ENCODE measurements around the gene MRPL24.
A peak's percentile ranks its signal among the peaks of the same experiment; 100 is the strongest.

Gene MRPL24

DNA sequence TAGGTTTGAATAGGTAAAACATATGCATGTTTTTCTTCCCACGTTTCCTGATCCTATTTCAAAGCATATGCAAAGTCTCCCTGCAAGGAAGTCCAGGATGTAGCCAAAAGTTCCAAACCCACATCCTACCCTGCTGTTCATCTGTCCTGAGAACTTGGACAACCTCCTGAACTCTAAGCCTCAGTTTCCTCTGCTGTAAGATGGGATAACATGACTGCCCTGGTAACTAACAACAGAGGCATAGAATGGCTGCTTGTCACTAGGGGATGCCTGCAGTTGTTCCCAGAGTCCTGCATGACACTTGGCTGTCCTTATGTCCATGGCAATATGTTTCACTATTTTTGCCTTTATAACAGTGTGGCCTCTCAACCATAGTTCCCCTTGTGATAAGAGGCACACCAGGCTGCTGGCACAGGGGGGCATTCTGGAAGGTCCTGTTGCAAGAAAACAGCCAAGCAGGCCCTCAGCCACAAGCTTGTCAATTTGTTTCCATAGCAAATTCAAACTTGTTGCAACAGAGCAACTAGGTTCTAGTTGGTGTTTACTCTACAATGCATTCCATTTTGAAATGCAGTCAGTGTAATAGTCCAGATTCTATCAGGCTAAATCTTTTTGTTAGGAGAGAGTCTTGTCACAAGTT is 12.1 kb upstream of the MRPL24 start:
- H3K36me3 Mint-ChIP-seq (ENCODE audit: insufficient read depth), result peaks cover 29% of the 10 kb centered on the region
- ATAC-seq (replicated peaks) (no peak), DNase-seq (no peak)
- peaks cover 30 to 34% of the 10 kb centered on the region in 2 donors for H3K4me1 Mint-ChIP-seq (ENCODE audit: low read depth in 2 of 2)
- H3K27ac Mint-ChIP-seq, result peak overlapping the region; percentile 83 to 98
- H3K4me3 Mint-ChIP-seq, result peak overlapping the region; percentile 83 to 91
- no peaks in the 10 kb centered on the region for H3K27me3 Mint-ChIP-seq
- H3K9me3 Mint-ChIP-seq, result no peaks in the 10 kb centered on the region

DNA sequence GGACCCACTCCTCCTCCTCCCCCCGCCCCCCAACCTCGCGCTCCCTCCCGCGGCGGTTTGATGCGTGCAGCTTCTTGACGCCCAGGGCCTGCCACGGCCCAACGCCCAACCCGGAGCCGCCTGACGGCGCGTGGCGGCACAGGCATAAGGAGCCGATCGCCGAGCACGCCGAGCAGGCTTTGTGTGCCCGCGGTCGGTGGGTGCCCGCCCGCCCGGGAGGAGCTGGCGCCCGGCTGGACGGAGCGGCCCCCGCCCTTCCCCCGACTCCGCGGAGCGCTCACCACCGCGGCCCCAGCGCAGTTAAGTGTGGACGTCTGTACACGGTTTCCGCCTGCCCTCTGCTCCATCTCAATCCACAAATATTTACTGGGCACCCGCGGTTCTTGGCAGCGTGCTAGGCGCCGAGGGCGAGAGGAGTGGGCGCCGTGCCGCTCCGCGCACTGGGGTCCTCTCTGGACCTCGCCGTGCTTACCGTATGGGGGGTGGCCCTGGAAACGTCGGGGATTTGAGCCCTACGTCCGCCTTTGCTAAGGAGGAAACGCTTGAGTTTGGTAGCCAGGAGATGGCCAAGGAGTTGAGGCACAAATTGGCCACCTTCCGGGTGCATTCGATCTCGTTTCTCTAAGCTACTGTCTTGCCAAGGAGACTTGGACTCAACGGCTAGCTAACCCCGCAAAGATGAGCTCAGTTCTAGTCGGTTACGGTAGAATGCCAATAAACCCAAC is 11.0 kb upstream of the MRPL24 start:
- H3K4me1 Mint-ChIP-seq (ENCODE audit: low read depth in 2 of 2), result peaks cover 38 to 43% of the 10 kb centered on the region in 2 donors
- H3K4me3 Mint-ChIP-seq, result peak overlapping the region; percentile 83 to 91
- peak overlapping the region; percentile 83 to 98 for H3K27ac Mint-ChIP-seq
- peaks cover 33% of the 10 kb centered on the region for H3K36me3 Mint-ChIP-seq (ENCODE audit: insufficient read depth)
- ATAC-seq (replicated peaks) (peak; percentile 79), DNase-seq (peak; percentile 86 to 89 (median 88))
- H3K27me3 Mint-ChIP-seq, result no peaks in the 10 kb centered on the region
- no peaks in the 10 kb centered on the region for H3K9me3 Mint-ChIP-seq

DNA sequence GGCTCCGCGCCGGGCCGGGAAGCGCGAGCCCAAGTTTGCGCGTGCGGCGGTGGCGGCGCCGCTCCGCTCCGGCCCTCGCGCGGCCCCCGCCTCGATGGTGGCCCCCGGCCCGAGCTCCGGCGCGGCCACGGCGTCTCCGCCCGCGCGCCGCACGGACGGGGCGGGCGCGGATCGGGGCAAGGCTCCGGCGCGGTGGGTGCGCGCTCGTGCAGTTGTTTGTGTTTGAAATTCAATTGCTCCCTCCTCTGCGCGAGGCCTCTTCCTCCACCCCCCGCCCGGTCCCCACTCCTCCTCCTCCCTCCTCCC is 10.5 kb upstream of the MRPL24 start, which contains the start of gene HDGF:
Gene HDGF, minus strand, starts transcription at position 225 of the 306 bp plus-strand sequence. CDS start 246 bp downstream, outside the sequence.
- peaks cover 33% of the 10 kb centered on the region for H3K36me3 Mint-ChIP-seq (ENCODE audit: insufficient read depth)
- ATAC-seq (replicated peaks) (no peak), DNase-seq (no peak)
- peak within 1 kb of the TSS; percentile 97 to 98 for H3K27ac Mint-ChIP-seq
- H3K9me3 Mint-ChIP-seq, result no peaks in the 10 kb centered on the region
- peaks cover 40 to 46% of the 10 kb centered on the region in 2 donors for H3K4me1 Mint-ChIP-seq (ENCODE audit: low read depth in 2 of 2)
- H3K4me3 Mint-ChIP-seq, result peak within 1 kb of the TSS; percentile 83 to 91
- no peaks in the 10 kb centered on the region for H3K27me3 Mint-ChIP-seq

DNA sequence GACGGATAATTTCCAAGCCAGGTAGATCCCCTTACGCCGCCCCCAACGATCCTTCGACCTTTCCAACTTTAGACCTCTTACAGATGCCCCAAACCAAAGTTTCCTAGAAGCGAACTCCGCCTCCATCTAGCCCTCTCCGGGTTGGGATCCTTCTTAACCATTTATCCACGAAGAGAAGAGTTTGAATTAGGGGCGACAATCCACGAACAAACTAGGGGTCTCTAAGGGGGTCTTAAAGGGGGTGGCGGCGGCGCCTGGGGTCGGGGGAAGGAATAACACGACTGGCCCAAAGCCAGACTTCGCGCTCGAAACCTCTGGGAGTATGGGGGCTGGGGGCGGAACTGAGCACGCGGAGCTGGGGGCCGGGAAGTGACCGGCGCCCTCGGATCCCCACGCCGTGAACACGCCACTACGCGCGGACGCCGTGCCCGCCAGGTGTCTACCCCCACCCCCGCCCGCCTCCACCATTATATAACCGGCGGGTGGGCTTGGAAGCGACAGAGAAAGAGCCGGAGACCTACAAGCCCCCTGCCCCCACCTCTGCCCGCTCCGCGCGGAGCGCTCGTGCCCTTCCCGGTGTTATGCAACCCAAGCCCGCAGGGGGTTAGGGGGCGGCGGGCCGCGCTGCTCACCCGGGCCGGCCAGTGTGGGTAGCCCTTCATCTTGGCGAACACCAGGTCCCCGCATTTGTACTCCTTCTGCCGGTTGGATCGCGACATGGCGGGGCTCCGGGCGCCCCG is 10.0 kb upstream of the MRPL24 start:
- H3K36me3 Mint-ChIP-seq (ENCODE audit: insufficient read depth), result peaks cover 33% of the 10 kb centered on the region
- peak overlapping the region; percentile 97 to 98 for H3K27ac Mint-ChIP-seq
- H3K27me3 Mint-ChIP-seq, result no peaks in the 10 kb centered on the region
- H3K4me3 Mint-ChIP-seq, result peak overlapping the region; percentile 83 to 91
- ATAC-seq (replicated peaks), result peak; percentile 22
- H3K9me3 Mint-ChIP-seq, result no peaks in the 10 kb centered on the region
- peak in 2 of 3 experiments; percentile 28 to 35 for DNase-seq
- H3K4me1 Mint-ChIP-seq (ENCODE audit: low read depth in 2 of 2), result peaks cover 45 to 51% of the 10 kb centered on the region in 2 donors

DNA sequence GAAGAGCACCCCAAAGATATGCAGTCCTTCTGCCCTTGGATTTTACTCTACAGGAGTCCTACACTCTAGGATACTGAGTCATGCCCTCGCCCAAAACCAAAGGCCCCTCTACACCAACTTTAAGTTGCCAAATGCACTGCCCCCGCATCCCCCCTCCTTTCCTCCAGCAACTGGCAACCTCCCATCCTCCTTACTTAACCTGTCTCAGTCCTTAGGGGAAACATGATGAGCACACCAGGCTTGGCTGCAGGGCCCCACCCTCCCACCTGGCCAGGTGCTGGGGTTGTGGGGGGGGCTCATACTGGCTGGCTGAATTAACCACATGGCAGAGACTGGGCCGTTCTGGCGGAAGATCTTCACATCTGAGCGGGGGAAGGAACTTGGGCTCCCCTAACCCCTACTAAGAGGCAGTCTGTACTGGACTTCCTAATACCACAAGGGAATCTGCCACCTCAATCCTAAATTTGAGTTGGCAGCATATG is 9.3 kb upstream of the MRPL24 start:
- H3K4me3 Mint-ChIP-seq, result peak overlapping the region; percentile 83 to 91
- no peaks in the 10 kb centered on the region for H3K27me3 Mint-ChIP-seq
- H3K27ac Mint-ChIP-seq, result peak overlapping the region; percentile 97 to 98
- no peak for ATAC-seq (replicated peaks)
- H3K36me3 Mint-ChIP-seq (ENCODE audit: insufficient read depth), result peaks cover 36% of the 10 kb centered on the region
- H3K9me3 Mint-ChIP-seq, result no peaks in the 10 kb centered on the region
- H3K4me1 Mint-ChIP-seq (ENCODE audit: low read depth in 2 of 2), result peaks cover 51 to 56% of the 10 kb centered on the region in 2 donors
- DNase-seq, result peak in 1 of 3 experiments; percentile 16

DNA sequence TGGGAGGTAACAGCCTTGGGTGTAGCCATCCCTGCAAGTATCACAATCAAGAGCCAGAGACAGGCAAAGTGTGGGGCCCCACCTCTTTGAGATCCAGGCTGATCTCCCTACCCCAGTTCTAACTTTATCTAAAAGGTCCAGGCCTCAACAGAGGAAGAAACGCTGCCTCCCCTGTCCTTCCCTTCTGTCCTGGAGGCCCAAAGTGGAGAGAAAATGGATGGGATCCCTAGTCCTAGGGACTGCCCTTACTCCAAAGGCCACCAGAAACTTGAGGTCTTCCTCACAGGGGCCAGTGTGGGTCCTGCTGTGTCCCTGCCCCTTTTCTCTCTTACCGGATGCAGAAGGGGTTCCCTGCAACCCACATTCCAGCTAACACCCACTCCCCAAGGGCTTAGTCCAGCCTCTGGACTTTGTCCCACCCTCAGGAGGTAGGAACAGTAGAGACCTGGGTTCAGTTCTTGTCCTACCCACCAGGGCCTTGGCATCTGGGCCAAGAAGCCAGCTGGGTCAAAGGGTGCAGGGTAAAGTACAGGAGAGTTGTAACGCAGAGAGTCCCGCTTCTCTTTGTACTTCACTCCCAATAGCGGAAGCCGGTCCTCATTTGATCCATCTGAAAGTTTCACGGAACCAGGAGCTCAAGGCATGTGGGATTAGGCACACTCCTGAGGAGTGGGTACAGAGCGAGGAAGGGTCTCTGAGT is 8.7 kb upstream of the MRPL24 start:
- H3K27me3 Mint-ChIP-seq, result no peaks in the 10 kb centered on the region
- H3K4me3 Mint-ChIP-seq, result peak overlapping the region; percentile 83 to 91
- peak overlapping the region; percentile 97 to 98 for H3K27ac Mint-ChIP-seq
- H3K36me3 Mint-ChIP-seq (ENCODE audit: insufficient read depth), result peaks cover 41% of the 10 kb centered on the region
- H3K9me3 Mint-ChIP-seq, result no peaks in the 10 kb centered on the region
- DNase-seq, result no peak
- ATAC-seq (replicated peaks), result no peak
- peaks cover 55 to 56% of the 10 kb centered on the region in 2 donors for H3K4me1 Mint-ChIP-seq (ENCODE audit: low read depth in 2 of 2)

DNA sequence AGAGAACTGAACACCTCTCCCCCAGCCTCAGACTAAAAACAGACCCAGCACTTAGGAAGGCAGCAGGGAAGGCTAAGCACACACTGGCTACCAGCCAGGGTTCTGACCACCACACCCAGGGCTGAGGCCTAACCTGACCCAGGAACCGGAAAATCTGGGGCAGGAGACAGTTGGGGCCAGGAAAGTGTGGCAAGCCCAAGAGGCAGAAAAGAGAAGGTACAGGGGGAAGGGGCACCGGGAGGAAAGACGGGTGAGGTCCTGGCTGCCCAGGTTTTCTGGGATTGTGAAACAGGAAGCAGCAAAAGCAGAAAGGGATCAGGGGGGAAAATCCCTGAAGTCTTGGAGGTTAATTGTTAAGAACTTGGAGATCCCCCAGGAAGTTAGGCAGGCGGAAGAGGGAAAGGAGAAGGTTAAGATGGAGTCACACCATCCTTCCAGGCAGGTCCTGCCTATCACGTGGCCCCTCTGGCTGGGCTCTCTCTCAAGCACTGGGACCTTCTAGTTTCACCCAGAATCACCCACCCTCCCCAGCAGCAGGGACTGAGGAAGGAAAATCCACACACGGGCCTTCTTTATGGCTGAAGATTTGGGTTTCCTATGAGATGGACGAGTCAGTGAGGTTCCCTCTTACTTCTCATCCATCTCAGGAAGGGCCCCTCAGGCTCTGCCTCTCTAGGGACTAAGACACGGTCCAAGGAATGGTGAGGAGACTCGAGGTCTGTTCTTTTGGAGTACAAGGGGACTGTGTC is 8.0 kb upstream of the MRPL24 start:
- H3K27ac Mint-ChIP-seq, result peak overlapping the region; percentile 97 to 98
- peaks cover 46% of the 10 kb centered on the region for H3K36me3 Mint-ChIP-seq (ENCODE audit: insufficient read depth)
- ATAC-seq (replicated peaks) (no peak), DNase-seq (no peak)
- no peaks in the 10 kb centered on the region for H3K27me3 Mint-ChIP-seq
- no peaks in the 10 kb centered on the region for H3K9me3 Mint-ChIP-seq
- peaks cover 55 to 57% of the 10 kb centered on the region in 2 donors for H3K4me1 Mint-ChIP-seq (ENCODE audit: low read depth in 2 of 2)
- peak overlapping the region; percentile 83 to 91 for H3K4me3 Mint-ChIP-seq

DNA sequence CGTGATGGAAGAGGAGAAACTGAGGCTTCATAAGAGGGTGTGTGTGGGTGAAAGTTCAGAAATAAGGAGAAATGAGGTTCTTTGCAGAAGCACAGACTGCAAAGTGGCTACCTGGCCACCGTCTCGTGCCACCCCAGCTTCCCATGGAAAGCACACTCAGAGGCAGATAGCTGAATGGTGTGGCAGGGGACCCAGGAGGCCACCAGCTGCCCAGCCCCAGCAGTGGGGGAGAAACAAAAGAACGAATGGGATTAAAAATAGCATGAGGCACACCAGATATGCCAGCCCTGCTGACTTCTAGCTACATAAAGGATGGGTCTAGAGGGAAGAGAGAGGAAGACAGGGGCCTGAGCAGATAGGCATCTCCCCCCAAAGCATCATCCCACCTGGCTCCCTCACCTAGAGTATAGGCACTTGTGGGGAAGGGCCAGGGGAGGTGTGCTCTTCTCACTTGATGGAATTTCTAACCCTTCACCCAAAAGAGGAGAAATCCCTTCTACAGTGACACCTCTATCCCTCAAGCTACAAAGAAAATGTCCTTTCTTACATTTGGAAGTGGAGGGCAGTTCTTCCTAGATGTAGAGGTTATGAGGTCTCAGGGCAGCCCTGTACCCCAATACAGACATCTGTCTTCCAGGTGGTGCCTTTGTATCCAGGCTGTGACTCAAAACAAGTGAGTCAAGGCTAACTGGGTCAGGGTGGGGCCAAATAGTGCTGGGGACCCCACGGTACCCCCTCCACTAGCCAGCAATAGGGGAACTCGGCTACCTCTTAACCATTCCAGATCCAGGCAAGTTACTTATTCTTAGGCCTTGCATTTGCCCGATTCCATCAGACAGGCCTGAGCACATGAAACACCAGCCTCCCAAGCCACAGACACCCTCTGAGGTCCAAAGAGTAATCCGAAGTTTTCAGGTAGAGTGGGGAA is 7.1 kb upstream of the MRPL24 start:
- Mint-ChIP-seq H3K27ac (peak overlapping the region; percentile 97 to 98), H3K27me3 (no peaks in the 10 kb centered on the region), H3K36me3 (ENCODE audit: insufficient read depth) (peaks cover 51% of the 10 kb centered on the region), H3K4me3 (peak overlapping the region; percentile 83 to 91), H3K4me1 (ENCODE audit: low read depth in 2 of 2) (peaks cover 53 to 57% of the 10 kb centered on the region in 2 donors), H3K9me3 (no peaks in the 10 kb centered on the region)
- ATAC-seq (replicated peaks) (no peak), DNase-seq (no peak)

DNA sequence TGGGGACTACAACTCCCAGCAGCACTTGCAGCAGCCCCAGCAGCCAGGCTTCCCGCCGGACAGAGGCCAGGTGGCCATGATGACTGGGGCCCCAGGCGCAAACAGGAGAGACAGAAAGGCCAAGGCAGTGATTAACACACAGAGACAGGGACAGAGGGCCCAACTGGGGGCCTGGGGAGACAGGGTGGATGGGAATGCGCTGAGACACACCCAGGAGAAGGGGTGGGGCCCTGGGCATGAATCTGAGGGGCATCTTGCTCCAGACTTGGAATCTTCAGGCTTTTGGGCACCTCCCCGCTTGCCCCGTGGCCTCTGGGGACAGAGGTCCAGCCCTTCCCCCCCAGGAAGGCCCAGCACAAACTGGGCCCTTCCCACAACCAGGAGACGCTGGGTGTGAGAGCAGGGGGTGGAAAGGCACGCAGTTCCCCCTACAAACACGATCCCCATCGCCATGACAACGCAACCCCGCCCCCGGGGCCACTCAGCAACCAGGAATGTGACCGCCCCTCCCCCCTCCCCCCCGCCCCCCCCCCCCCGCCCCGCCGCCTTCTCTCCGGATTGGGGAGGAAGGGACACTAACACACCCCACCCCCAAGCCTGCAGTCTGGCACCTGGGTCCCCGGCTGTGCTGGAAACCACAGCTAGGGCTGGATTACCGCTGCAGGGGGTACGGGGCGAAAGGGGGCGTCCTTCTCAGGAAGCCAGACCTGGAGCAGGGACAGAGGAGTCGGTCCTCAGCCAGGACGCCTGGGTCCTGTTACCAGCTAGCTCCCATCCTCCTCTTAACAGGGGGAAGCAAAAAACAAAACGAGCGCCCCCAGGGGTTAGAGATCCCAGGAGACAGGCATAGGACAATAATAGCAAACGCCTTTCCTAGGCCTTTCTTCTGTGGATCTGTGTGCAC is 6.1 kb upstream of the MRPL24 start:
- Mint-ChIP-seq H3K27me3 (no peaks in the 10 kb centered on the region), H3K9me3 (no peaks in the 10 kb centered on the region), H3K4me3 (peak overlapping the region; percentile 83 to 91), H3K27ac (peak overlapping the region; percentile 97 to 98), H3K36me3 (ENCODE audit: insufficient read depth) (peaks cover 54% of the 10 kb centered on the region), H3K4me1 (ENCODE audit: low read depth in 2 of 2) (peaks cover 51 to 54% of the 10 kb centered on the region in 2 donors)
- ATAC-seq (replicated peaks) (peak; percentile 32), DNase-seq (peak; percentile 59 to 78 (median 69))

DNA sequence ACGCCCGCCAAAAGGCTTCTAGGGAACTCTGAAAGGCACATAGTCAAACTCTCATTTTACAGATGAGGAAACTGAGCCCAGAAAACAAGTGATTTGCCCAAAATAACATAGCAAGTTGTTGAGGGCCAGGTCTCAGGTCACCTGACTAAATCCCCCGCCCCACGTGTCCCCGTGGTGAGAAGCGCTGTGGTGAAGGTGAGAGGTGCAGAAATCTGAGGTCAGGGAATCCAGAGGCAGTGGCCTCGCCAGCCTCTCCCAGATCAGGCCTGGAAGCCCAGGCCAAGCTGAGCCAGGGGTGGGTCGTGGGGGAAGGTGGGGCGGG is 5.5 kb upstream of the MRPL24 start:
- Mint-ChIP-seq H3K27me3 (no peaks in the 10 kb centered on the region), H3K9me3 (peaks cover 0 to under 1% of the 10 kb centered on the region in 2 donors), H3K4me1 (ENCODE audit: low read depth in 2 of 2) (peaks cover 54 to 59% of the 10 kb centered on the region in 2 donors), H3K4me3 (peak overlapping the region; percentile 83 to 91), H3K27ac (peak overlapping the region; percentile 97 to 98), H3K36me3 (ENCODE audit: insufficient read depth) (peaks cover 51% of the 10 kb centered on the region)
- DNase-seq, result peak in 2 of 3 experiments; percentile 18 to 35
- ATAC-seq (replicated peaks), result no peak

DNA sequence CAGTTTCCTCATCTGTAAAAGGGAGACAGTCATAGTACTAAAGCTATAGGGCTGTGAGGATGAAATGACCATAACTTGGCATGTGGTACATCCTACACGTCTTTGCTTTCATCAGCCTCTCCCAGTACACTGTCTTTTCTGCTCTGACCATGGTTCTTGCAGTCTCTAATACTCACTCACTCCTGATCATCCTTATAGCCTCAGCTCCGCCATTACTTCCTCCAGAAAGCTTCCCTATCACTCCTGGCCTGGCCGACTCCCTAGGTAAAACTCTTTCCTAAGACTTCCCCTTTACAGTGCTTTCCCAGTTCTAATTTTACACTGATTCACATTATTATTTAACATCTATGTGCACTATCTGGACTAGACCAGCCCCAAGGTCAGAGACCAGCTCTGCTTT is 5.0 kb upstream of the MRPL24 start:
- H3K27me3 Mint-ChIP-seq, result no peaks in the 10 kb centered on the region
- peaks cover 58 to 63% of the 10 kb centered on the region in 2 donors for H3K4me1 Mint-ChIP-seq (ENCODE audit: low read depth in 2 of 2)
- ATAC-seq (replicated peaks) (no peak), DNase-seq (no peak)
- peak overlapping the region; percentile 83 to 91 for H3K4me3 Mint-ChIP-seq
- H3K27ac Mint-ChIP-seq, result peak overlapping the region; percentile 97 to 98
- peaks cover 0 to 2% of the 10 kb centered on the region in 2 donors for H3K9me3 Mint-ChIP-seq
- peaks cover 53% of the 10 kb centered on the region for H3K36me3 Mint-ChIP-seq (ENCODE audit: insufficient read depth)

Data from effector memory CD8-positive, alpha-beta T cell (primary cell).